Measurements from ENCODE around the gene TPPP. TPM values are rescaled to one million over a fixed set of nuclear protein-coding genes. Genes with fewer than 3 reads are reported as not detected.

Gene TPPP
- total RNA-seq, 1 experiment from 2014 or later = 0.18 TPM

- Mint-ChIP-seq H3K4me3 (ENCODE audit: unreplicated experiment) (no peak overlapping the region), H3K27ac (ENCODE audit: unreplicated experiment) (no peak overlapping the region), H3K4me1 (ENCODE audit: low read depth, unreplicated experiment) (no peaks in the 10 kb centered on the region), H3K9me3 (ENCODE audit: unreplicated experiment) (no peaks in the 10 kb centered on the region), H3K27me3 (ENCODE audit: insufficient read depth, unreplicated experiment) (no peaks in the 10 kb centered on the region), H3K36me3 (ENCODE audit: insufficient read depth, unreplicated experiment) (peaks cover 49% of the 10 kb centered on the region)
- intact Hi-C loops (cut with micrococcal nuclease; ENCODE audit: unreplicated experiment) = no loop called here
- no peak for DNase-seq
- no peak for TF ChIP-seq CTCF (IDR thresholded peaks at IDR 0.05; ENCODE audit: insufficient read depth in 1 of 2, low read depth in 1 of 2, low read length in 1 of 2, severe bottlenecking in 1 of 2, unreplicated experiment in 1 of 2)
- POLR2A ChIA-PET = interaction anchor here (0.6 kb wide), 1 partner anchor 102 kb away, joined by 4 read pairs; no protein-coding TSS in a partner anchor
- BruUV-seq (replicated peaks) = no TSS peak
- Histone ChIP-seq H3K27me3 (replicated peaks; ENCODE audit: control insufficient read depth, insufficient read depth, low read length) (no peaks in the 10 kb centered on the region; the same call in 1 of the 2 replicates), H3K36me3 (ENCODE audit: control insufficient read depth, insufficient read depth, low read length) (no peaks in the 10 kb centered on the region), H3K4me1 (peaks cover 14% of the 10 kb centered on the region), H3K9me3 (no peaks in the 10 kb centered on the region), H3K4me3 (ENCODE audit: low read depth, low read length) (no peak overlapping the region)
- CTCF ChIA-PET = no interaction called here
Measured at GRCh38 chr5:675111-675870, 17.9 kb downstream of the TPPP start.

- Mint-ChIP-seq H3K4me3 (ENCODE audit: unreplicated experiment) (no peak overlapping the region), H3K36me3 (ENCODE audit: insufficient read depth, unreplicated experiment) (peaks cover 49% of the 10 kb centered on the region), H3K27me3 (ENCODE audit: insufficient read depth, unreplicated experiment) (no peaks in the 10 kb centered on the region), H3K9me3 (ENCODE audit: unreplicated experiment) (no peaks in the 10 kb centered on the region), H3K27ac (ENCODE audit: unreplicated experiment) (no peak overlapping the region), H3K4me1 (ENCODE audit: low read depth, unreplicated experiment) (no peaks in the 10 kb centered on the region)
- Histone ChIP-seq H3K9me3 (no peaks in the 10 kb centered on the region), H3K36me3 (ENCODE audit: control insufficient read depth, insufficient read depth, low read length) (no peaks in the 10 kb centered on the region), H3K4me3 (ENCODE audit: low read depth, low read length) (no peak overlapping the region), H3K4me1 (peaks cover 14% of the 10 kb centered on the region), H3K27me3 (replicated peaks; ENCODE audit: control insufficient read depth, insufficient read depth, low read length) (no peaks in the 10 kb centered on the region; the same call in 1 of the 2 replicates)
- intact Hi-C loops (cut with micrococcal nuclease; ENCODE audit: unreplicated experiment) = loop anchor here (5.0 kb wide), 1 partner anchor 148 kb away; no protein-coding TSS in a partner anchor
- no TSS peak for BruUV-seq (replicated peaks)
- ChIA-PET CTCF (no interaction called here), POLR2A (no interaction called here)
- no peak for TF ChIP-seq CTCF (IDR thresholded peaks at IDR 0.05; ENCODE audit: insufficient read depth in 1 of 2, low read depth in 1 of 2, low read length in 1 of 2, severe bottlenecking in 1 of 2, unreplicated experiment in 1 of 2)
- no peak for DNase-seq
Measured at GRCh38 chr5:674630-675011, 18.5 kb downstream of the TPPP start.

- intact Hi-C loops (cut with micrococcal nuclease; ENCODE audit: unreplicated experiment) = loop anchor here (5.0 kb wide), 1 partner anchor 148 kb away; no protein-coding TSS in a partner anchor
- no peaks in the 10 kb centered on the region for H3K9me3 Mint-ChIP-seq (ENCODE audit: unreplicated experiment)
- BruUV-seq (replicated peaks) = no TSS peak
- Histone ChIP-seq H3K9me3 (no peaks in the 10 kb centered on the region), H3K27me3 (replicated peaks; ENCODE audit: control insufficient read depth, insufficient read depth, low read length) (no peaks in the 10 kb centered on the region; the same call in 1 of the 2 replicates), H3K4me3 (ENCODE audit: low read depth, low read length) (no peak overlapping the region), H3K4me1 (peaks cover 14% of the 10 kb centered on the region), H3K36me3 (ENCODE audit: control insufficient read depth, insufficient read depth, low read length) (no peaks in the 10 kb centered on the region)
- ChIA-PET CTCF (no interaction called here), POLR2A (interaction anchor here (0.6 kb wide), 1 partner anchor 166 kb away, joined by 3 read pairs; no protein-coding TSS in a partner anchor)
- no peak overlapping the region for H3K27ac Mint-ChIP-seq (ENCODE audit: unreplicated experiment)
- H3K4me3 Mint-ChIP-seq (ENCODE audit: unreplicated experiment) = no peak overlapping the region
- H3K27me3 Mint-ChIP-seq (ENCODE audit: insufficient read depth, unreplicated experiment) = no peaks in the 10 kb centered on the region
- H3K36me3 Mint-ChIP-seq (ENCODE audit: insufficient read depth, unreplicated experiment) = peaks cover 49% of the 10 kb centered on the region
- no peaks in the 10 kb centered on the region for H3K4me1 Mint-ChIP-seq (ENCODE audit: low read depth, unreplicated experiment)
- TF ChIP-seq CTCF (IDR thresholded peaks at IDR 0.05; ENCODE audit: insufficient read depth in 1 of 2, low read depth in 1 of 2, low read length in 1 of 2, severe bottlenecking in 1 of 2, unreplicated experiment in 1 of 2) = no peak
- no peak for DNase-seq
Measured at GRCh38 chr5:673831-674629, 19.1 kb downstream of the TPPP start.

Data from Caco-2 (cell line).